Hematopoietic multipotent progenitor cell treated with erythropoietin and hydrocortisone succinate and interleukin-3 and kit ligand, for 17 days (in vitro differentiated cells): Measurements from ENCODE around the gene DRG2.
A peak's percentile ranks its signal among the peaks of the same experiment; 100 is the strongest.

ENCODE experiments used
- DNase-seq: peaks from one replicate; pipeline ENCODE4 v3.0.0-alpha.2; 2015; ENCODE audit warnings: low spot score

DRG2 gene

DNA sequence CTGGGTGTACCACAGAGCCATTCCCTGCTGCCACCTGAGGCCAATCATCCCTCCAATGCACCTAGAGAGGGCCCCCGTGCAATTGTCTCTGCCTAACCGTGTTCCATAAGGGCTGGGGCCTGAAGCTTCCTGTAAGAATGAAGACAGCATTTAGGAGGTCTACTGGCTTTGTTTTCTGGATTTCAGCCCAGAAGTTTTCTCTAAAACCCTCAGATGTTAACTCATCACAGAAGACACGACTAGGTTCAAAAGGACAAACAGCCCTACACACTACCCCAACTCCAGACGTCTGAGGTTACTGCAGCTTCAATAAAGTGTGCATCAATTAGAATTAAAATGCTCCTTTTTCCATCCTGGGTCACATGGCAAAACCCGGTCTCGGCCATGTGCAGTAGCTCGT is 10.8 kb upstream of the DRG2 start:
- no peak for DNase-seq

DNA sequence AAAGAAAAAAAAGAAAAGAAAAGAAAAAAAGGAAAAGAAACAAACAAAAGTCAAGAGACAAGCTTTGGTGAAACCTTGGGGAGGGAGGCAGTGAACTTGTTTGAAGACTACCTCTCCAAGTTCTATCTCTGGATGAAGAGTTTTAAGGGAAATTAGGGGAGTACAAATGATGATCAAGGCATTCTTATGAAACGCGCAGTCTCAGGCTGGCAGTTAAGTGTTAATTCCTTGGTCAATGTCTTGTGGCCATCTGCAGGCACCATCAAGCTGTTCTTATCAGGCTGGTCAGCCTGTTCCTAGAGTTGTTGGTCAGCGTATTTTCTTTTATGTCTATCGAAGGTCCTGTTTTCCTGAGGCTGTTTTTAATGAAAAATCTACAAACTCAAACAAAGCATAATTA is 8.2 kb upstream of the DRG2 start:
- no peak for DNase-seq

DNA sequence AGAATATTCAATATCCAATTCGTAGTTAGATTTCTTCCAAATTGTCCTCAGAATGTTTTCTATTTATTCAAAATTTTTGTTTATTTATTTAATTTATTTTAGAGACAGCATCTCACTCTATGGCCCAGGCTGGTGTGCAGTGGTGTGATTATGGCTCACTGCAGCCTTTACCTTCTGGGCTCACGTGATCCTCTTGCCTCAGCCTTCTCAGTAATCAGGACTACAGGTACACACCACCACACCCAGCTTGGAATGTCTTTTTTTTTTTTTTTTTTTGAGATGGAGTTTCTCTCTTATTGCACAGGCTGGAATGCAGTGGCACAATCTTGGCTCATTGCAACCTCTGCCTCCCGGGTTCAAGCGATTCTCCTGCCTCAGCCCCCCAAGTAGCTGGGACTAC is 3.5 kb upstream of the DRG2 start:
- DNase-seq, result no peak

DNA sequence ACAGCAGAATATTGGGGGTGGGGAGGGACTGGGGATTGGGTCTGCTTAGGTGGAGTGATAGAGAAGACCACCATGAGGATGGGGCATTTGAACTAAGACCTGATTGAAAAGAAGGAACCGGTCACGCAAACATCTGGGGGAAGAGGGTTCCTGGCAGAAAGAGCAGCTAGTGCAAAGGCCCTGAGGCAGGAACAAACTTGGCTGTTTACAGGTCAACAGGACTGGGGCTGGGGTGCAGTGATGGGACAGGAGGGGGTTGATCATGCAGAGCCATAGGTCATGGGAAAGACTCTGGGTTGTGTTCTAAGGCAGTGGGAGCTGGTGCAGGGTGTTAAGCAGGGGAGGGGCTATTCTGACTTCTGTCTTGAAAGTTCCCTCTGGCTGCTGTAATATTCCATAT is 1.9 kb downstream of the DRG2 start:
- no peak for DNase-seq

DNA sequence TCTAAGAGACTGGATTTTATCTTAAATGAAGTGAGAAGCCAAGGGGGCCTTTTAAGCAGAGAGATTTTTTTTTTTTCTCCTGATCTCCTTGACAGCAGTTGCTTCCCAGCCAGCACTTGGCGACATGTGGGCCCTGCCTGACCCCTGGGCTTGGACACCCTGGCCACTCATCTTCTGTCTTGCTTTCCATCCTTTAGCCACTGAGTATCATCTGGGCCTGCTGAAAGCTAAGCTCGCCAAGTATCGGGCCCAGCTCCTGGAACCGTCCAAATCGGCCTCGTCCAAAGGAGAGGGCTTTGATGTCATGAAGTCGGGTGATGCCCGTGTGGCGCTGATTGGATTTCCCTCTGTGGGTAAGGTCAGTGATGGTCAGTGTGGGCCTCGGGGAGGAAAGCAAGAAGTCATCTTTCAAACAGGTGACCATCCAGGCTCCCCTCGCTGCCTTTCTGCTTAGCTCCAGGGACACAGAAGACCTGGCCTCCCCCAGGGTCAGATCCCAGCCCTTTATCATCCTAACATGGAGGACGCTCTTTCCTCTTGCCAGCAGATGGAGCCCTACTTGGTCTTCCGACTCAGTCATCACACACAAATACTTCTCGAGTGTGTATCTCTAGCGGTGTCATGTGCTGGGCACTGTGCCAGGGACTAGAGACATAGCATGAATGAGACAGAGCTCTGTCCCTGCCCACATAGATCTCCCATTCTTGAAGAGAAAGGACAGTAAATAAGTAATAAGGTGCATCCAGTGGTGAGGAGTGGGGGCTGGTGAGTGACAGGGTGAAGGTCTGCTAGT is 6.1 kb downstream of the DRG2 start:
- peak; percentile 93 for DNase-seq

DNA sequence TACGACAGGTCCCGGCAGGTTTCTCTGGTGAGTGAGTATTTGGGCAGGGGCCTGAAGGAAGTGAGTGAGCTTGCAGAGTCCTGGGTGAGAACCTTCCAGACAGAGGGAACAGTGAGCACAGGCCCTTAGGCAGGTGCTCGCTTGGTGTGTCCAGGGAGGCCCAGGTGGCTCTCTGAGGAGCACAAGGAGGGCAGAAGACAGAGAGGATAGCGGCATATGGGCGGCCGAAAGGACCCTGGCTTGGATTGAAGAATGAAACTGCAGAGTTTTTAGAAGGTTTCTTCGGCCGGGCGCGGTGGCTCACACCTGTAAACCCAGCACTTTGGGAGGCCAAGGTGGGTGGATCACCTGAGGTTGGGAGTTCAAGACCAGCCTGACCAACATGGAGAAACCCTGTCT is 6.7 kb downstream of the DRG2 start:
- DNase-seq, result no peak

DNA sequence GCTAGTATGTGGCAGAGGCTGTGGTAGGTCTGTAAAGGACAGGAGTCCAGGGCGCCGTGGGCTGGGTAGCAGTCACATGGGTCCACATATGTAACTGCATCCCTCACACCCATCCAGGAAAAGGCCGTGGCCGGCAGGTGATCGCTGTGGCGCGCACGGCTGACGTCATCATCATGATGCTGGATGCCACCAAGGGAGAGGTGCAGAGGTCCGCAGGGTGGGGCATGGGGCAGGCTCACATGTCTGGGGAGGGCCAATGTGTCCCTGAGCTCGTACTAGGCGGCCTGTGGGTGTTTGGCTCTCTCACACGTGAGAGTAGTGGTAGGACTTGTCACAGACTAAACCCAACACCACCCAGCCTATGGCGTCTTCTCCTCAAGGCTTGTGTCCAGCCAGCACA is 11.8 kb downstream of the DRG2 start:
- DNase-seq, result no peak

DNA sequence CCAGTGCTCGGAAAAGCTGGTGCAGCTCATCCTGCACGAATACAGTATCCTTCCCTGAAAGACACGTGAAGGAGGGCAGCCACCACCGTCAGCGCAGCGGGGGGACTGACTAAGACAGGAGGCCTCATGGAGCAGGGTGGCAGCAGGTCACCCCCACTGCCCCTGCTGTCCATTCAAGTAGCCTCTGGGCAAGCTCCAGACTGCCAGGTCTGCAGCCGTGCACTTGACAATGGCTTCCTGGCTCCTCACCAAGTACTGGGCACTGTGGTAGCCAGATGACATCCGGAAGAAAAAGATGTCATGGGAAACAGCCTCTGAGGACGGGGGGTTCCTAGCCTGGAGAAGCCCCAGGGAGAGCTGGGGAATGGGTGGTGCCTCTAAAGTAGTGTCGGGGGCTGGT is 12.9 kb downstream of the DRG2 start:
- no peak for DNase-seq

DNA sequence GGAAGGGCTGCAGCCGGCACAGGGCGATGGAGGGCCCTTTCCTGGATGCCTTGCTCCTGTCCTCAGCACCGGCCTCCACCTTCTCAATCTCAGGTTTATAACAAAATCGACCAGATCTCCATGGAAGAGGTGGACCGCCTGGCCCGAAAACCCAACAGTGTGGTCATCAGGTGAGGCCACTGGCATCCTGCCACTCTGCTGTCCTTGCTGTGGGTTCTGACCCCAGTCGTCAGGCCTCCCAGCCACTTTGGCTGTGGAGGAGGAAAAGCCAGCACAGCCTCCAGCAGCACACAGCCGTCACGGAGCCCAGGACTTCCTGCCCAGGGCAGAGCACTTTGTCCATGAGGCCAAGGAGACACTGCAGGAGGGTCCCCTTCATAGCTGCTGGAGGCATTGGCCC is 14.1 kb downstream of the DRG2 start:
- DNase-seq, result no peak

DNA sequence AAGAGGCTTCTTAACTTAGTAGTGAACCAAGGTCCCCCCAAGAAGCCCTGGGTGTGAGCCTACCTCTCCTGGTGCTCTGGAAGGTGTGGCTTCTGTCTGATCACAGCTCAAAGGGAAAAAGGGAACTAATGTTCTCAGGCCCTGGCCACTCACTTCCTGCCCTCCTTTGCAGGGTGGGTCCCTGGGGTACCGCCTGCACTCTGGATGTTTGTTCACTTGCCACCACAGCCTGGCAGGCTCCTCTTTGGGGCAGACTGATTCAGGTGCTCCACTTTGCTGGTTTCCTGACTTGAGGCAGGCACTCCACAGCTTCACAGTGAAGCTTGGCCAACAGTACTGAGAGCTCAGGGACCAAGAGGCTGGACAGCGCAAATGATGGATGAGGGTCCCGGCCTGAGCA is 14.9 kb downstream of the DRG2 start:
- DNase-seq, result no peak

DNA sequence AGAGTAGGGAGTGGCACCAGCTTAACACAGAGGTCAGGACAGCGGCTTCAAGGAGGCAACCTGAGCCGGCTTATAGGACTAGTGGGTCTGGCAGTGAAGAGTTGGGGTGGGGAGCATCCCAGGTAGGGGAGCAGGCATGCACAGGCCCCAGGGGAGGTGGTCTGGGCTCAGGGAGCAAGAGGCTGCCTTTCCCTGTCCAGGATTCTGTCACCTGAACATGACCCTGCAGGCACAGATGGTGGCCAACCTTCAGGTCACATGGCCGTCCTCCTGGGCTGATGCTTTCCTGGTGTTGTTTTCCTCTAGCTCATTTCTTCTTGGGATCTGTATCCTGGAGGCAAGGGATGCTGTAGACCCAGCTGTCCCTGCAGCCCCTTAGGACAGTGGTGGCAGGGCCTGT is 17.3 kb downstream of the DRG2 start:
- no peak for DNase-seq

DNA sequence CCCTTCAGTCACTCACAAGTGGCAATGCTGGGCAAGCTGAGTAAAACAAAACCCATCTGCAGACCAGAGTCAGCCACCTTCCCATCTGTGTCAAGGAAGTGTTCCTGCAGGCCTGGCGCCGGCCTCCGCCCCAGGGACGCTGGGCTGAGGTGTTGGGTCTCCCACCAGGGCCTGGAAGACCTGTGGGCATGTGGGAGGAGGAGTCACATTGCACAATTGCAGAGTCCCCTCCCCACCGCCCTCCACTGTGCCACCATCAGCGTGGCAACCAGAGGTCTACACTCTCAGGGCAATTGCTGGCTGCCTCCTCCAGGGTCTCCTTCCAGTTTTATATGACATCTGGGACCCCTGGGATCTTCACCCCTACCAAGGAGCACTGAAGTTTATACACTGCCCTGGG is 17.8 kb downstream of the DRG2 start:
- DNase-seq, result no peak

DNA sequence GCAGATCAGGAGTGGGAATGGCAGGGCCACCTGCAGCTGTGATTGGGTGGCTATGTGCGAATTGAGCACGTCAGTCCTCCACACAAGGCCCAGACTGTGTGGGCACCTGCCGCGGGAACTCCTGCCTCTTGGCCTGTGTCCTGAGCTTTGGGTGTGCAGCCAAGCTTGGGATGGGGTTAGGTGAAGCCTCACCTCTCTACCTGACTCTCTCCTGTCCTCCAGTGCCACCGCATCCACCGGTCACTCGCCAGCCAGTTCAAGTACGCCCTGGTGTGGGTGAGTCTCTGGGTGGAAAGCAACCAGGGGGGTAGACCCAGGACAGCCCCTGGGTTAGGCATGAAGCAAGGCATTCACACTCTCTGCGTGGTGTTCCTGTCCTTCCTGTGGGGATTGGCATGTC is 18.5 kb downstream of the DRG2 start:
- DNase-seq, result no peak

DNA sequence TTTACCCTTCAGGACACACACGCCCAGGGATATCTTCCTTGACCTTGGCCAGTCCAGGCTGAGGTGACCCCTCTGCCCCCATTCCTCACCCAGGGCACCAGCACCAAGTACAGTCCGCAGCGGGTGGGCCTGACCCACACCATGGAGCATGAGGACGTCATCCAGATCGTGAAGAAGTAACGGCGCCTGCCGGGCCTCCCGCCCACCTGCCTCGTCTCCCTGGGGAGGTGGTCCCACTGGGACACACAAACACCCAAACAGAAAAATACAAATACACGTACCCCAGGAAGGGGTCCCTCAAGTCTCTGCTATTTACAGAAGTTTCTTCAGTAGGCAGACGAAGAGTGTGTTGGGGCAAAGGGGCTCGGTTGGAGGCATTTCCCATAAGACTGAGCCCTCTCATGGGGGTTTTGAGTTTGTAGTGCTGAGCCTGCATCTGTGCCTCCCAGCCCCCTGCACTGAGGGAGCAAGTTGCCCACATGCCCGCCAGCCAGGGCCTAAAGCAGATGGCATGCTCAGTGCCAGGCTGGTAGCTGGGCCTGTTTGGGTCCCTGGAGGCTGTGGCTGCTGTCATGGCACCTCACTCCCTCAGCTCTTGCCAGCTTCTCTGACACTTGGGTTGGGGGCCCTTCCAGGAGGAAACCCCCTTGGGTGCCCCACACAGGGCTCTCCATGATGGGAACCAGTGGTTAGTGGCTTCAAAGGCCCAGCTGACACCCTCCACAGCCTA is 19.5 kb downstream of the DRG2 start:
- no peak for DNase-seq

DNA sequence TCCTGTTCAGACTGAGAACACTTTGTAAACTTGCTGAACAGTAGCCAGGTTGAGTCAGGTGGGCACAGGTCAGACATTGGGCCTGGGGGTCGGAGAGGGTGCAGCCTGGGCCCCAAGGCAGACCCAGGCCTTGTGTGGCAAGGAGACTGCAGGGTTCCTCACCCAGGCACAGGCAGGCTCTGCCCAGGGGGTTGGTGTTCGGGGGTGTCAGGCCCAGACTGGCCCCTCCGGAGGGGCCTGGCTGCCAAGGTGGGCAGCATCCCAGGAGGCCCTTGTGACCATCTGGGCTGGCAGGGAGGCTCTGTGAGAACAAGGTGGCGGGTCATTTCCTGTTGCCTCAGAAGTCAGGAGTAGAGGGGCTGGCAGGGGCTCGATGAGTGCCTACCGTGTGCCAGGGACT is 20.2 kb downstream of the DRG2 start:
- no peak for DNase-seq

DNA sequence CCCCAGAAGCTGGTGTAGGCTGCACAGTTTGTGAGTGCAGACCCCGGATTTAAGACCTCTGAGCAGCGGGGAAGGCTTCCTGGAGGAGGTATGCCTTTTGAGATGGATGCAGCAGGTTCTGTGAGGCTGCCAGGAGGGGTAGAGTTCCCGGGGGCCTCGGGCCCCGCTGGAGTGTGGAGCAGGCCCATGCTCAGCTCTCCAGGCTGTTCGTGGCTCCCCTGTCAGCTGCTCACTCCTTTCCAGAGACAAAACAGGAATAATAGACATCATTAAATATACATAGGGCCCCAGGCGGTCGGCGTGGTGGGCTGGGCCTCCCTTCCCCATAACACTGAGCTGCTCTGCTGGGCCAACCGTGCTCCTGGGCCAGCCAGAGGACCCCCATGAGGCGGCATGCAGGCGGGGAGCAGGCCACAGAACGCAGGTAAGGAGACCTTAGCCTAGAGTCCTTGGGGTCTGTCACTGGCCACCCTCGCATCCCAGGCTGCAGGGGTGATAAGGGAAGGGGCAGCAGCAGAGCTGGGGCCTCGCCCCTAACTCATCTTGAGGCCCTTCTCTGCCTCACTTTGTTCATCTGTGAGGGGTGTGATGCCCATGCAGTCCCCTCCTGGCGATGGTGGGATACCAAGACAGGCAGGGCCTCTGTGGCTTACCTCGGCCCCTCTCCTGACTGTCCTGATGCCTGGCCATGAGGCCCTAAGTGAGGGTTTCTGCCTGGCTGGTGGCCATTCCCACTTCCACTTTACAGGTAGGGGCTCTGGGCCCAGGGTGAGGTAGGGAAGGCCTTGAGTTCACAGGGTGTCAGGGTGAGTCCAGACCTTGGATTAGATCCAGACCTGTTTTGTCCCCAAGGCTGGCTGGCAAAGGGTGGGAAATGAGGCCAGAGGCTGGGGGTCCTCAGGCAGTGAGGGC is 20.9 kb downstream of the DRG2 start, which contains the start of gene MYO15A:
MYO15A (plus strand) TSS at position 356 of the 912 bp plus-strand sequence. CDS start 10,045 bp downstream, outside the sequence.
- DNase-seq, result no peak

DNA sequence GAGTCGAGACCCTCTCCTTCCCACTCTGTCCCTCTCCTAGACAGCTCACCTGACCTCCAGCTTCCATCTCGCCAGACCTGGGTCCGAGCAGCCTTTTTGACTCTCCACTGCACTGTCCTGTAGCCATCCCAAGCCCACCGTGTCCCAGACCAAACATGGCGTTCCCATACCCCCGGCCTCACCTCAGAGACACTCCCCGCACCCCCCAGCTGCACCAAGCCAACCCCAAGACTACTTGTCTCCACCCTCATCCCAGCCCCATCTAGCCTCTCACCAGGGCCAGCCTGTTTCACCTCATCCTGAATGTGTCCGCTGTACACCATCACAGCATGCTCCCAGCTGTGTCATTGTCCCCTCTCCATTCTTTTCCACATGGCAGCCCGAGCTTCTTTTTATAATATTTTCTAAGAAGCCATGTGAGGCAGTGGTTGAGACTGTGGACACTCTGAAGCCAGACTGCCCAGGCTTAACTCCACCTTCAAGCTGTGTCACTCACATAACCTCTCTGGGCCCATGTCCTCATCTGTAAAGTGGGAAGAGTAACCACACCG is 22.3 kb downstream of the DRG2 start:
- no peak for DNase-seq

DNA sequence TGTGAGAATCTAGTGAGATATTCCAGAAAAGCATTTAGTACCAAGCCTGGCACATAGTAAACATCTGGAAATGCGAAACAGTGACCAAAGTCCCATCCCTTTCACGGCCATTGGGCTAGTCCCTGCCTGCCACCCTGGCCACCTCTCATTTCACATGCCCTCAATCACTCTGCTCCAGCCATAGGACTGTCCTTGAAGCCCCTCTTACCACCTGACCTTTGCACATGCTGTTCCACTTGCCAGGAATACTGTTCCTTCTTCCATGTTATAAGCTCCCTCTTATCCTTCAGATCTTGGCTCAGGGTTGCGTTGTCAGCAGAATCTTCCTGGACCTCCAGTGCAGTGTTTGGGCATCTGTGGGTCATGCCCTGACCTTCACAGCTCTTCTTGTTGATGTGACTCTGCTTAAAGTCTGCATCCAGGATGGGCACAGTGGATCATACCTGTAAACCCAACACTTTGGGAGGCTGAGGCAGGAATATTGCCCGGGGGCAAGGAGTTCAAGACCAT is 22.9 kb downstream of the DRG2 start:
- DNase-seq, result no peak

DNA sequence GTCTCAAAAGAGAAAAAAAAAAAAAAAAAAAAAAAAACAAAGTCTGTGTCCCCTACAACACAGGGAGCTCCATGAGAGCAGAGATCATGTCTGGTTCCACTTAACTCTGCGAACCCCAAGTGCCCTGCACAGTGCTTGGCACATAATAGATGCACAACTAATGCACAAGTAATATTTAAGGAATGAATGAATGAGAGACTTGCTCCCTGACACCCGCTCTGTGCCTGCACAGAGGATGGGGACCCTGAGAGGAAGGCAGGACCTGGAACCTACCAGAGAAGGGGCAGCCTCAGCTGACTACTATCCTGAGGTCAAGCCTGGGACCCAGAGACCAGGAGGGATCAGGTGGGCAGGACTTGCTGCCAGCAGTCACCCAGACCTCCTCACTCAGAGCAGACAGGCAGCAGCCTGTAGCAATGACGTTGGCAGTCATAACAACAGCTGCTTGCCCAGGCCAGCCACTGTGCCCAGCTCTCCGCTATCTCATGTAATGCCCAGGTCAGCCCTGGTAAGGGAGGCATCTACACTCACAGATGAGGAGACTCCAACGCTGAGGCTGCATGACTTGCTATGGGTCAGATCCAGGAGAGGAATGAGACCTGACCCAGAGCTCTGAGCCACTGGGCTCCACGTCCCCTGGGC is 23.7 kb downstream of the DRG2 start:
- no peak for DNase-seq

DNA sequence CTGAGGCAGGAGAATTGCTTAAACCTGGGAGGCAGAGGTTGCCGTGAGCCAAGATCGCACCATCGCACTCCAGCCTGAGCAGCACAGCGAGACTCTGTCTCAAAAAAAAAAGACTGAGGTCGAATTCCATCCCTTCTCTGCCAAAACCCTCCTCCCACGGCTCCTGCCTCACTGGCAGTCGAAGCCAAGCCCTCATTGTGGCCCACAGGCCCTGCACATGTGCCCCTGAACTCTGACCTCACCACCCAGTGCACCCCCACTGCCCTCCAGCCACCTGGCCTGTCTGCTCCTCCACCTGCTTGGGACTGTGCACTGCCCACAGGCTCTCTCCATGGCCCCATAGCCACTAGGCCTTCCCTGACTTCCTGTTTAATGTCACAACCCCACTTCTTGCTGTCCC is 27.8 kb downstream of the DRG2 start:
- no peak for DNase-seq

DNA sequence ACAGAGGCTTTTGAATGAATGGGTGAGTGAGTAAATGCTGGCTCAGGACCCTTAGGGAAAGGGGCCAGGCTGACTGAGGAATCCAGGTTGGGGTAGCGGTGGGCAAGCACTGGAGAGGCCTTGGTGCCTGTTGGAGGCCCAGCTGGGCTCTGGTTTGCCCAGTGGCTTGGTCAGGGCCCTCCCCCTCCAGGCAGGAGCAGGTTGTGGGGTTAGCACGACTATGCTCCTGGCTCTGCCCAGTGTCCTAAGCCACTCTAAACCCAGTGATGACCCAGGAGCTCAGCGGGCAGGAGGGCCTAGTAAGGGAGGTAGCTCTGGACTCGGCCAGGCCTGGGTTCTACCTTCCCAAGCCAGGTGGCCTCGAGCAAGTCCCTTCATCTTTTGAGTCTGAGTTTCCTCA is 28.3 kb downstream of the DRG2 start:
- no peak for DNase-seq

DNA sequence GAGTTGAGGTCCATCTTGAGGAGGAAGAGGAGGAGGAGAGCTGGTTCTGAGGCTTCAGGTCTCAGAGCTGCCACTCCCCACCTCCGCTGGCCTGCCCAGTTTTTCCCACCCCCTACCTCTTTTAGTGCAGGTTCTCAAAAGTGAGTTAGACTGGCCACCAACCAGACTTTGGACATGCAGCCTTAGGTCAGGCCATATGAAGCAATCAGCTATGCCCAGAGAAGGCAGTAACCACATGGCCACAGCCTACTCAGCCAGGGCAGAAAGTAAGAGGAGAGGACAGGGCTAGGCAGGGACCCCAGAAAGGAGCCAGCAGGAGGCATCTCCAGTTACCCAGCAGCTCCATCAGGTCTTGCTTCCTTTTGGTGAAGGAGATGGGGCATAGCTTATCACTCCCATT is 29.8 kb downstream of the DRG2 start:
- no peak for DNase-seq
